Uterus (tissue), 2 donors: Measurements from ENCODE around the gene RASA3.

Experiments used
- POLR2A ChIP-seq, 2 donors: fragments of 450-650 bp; IDR thresholded peaks; one replicate each; pipeline ENCODE4 v1.6.1; 2016; ENCODE audit warnings: antibody characterized with exemption in 2 of 2, mild to moderate bottlenecking in 1 of 2, moderate library complexity in 1 of 2
- TF ChIP-seq, protein P1 (sequence below), 4 experiments: fragments of 200-600 bp in 2 of 4; fragments of 450-650 bp in 2 of 4; sonication (generic) in 2 of 4; IDR thresholded peaks; one replicate each; pipeline ENCODE4 v1.5.1; 2016 to 2019; ENCODE audit warnings: antibody characterized with exemption in 4 of 4, mild to moderate bottlenecking in 2 of 4, moderate library complexity in 1 of 4

- TF ChIP-seq, protein P1, sequence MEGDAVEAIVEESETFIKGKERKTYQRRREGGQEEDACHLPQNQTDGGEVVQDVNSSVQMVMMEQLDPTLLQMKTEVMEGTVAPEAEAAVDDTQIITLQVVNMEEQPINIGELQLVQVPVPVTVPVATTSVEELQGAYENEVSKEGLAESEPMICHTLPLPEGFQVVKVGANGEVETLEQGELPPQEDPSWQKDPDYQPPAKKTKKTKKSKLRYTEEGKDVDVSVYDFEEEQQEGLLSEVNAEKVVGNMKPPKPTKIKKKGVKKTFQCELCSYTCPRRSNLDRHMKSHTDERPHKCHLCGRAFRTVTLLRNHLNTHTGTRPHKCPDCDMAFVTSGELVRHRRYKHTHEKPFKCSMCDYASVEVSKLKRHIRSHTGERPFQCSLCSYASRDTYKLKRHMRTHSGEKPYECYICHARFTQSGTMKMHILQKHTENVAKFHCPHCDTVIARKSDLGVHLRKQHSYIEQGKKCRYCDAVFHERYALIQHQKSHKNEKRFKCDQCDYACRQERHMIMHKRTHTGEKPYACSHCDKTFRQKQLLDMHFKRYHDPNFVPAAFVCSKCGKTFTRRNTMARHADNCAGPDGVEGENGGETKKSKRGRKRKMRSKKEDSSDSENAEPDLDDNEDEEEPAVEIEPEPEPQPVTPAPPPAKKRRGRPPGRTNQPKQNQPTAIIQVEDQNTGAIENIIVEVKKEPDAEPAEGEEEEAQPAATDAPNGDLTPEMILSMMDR (IDR thresholded peaks at IDR 0.05), result no peak
- no peak for TF ChIP-seq POLR2A (IDR thresholded peaks at IDR 0.05)
These were observed 110.1 kb downstream of the RASA3 start for GRCh38 chr13:114022309-114022669.
